ENCODE data around the gene PIAS4. TPM values are rescaled to one million over a fixed set of nuclear protein-coding genes. Genes with fewer than 3 reads are reported as not detected.

PIAS4 gene
- polyA plus RNA-seq, 1 donor (not counting 4 experiments of a cell fraction or from before 2014, with no cell fraction given) = 7.5 TPM

- no peak overlapping the region for H3K4me3 ChIP-seq (ENCODE audit: control insufficient read depth in 2 of 3, extremely low read depth in 1 of 3, insufficient read depth in 2 of 3, low read depth in 1 of 3, low read length in 3 of 3)
- dilution Hi-C loops (cut with MboI; ENCODE audit: extremely low pct_ligation_motif_present, low sequenced_read_pairs) = no loop called here
- H3K9ac ChIP-seq (ENCODE audit: control insufficient read depth, extremely low read depth, insufficient read depth, low read length) = no peak overlapping the region
- no peaks in the 10 kb centered on the region for H3K4me1 ChIP-seq (ENCODE audit: control insufficient read depth, extremely low read depth, insufficient read depth, low read length)
- no peak for DNase-seq (ENCODE audit: low read depth, low spot score)
- no peak for FAIRE-seq
- no peak for TF ChIP-seq CTCF (optimal IDR thresholded peaks at IDR 0.05 in 1 of 3, IDR thresholded peaks at IDR 0.05 in 1 of 3, conservative IDR thresholded peaks at IDR 0.05 in 1 of 3; ENCODE audit: extremely low read depth in 1 of 3, insufficient read depth in 2 of 3, low read length in 3 of 3)
- TF ChIP-seq EZH2 (IDR thresholded peaks at IDR 0.05; ENCODE audit: low read length) = no peak
- no peaks in the 10 kb centered on the region for H3K27me3 ChIP-seq (ENCODE audit: control insufficient read depth, extremely low read depth, insufficient read depth, low read length)
- H3K4me2 ChIP-seq (ENCODE audit: control insufficient read depth, extremely low read depth, insufficient read depth, low read depth, low read length) = no peak overlapping the region
- no peak overlapping the region for H3K27ac ChIP-seq (ENCODE audit: control insufficient read depth, insufficient read depth, low read length)
- no peaks in the 10 kb centered on the region for H3K9me1 ChIP-seq (ENCODE audit: control insufficient read depth, extremely low read depth, insufficient read depth, low read length)
- peaks cover 0 to 25% of the 10 kb centered on the region in 2 experiments for H3K36me3 ChIP-seq (ENCODE audit: control insufficient read depth in 2 of 2, extremely low read depth in 1 of 2, insufficient read depth in 2 of 2, low read length in 2 of 2)
- no peaks in the 10 kb centered on the region for H3K79me2 ChIP-seq (ENCODE audit: control insufficient read depth, insufficient read depth, low read length)
- H2AFZ ChIP-seq (ENCODE audit: control insufficient read depth, low read length) = no peak overlapping the region
- no peaks in the 10 kb centered on the region for H3K9me3 ChIP-seq (ENCODE audit: control insufficient read depth, low read depth, low read length)
- no peaks in the 10 kb centered on the region for H4K20me1 ChIP-seq (ENCODE audit: control insufficient read depth, extremely low read depth, insufficient read depth, low read length)
Observed at GRCh38 chr19:4088975-4089374, 81.4 kb downstream of the PIAS4 start.

Small RNA genes within 50 kb of the gene (small RNA-seq; reads per million reads assigned to genes)
- gene SNORD37 (ENCODE audit: insufficient read length in 3 of 3, low read depth in 3 of 3, low replicate concordance in 1 of 3) = 59.0 to 3,040 (median 417) reads per million in 3 experiments

Other genes starting within 250 kb of the PIAS4 start
- gene APBA3, start 246.0 kb upstream of the PIAS4 start, polyA plus RNA-seq = 5.6 to 14.0 TPM (median 6.7 TPM) in 3 replicates
- 27.0 to 35.6 TPM (median 30.0 TPM) in 3 replicates for gene MRPL54, start 245.1 kb upstream of the PIAS4 start, polyA plus RNA-seq
- not detected in 3 replicates for gene RAX2, start 235.5 kb upstream of the PIAS4 start, polyA plus RNA-seq
- gene MATK, start 221.4 kb upstream of the PIAS4 start, polyA plus RNA-seq = 0.05 to 0.27 TPM (median 0.16 TPM) in 3 replicates
- gene ZFR2, start 138.7 kb upstream of the PIAS4 start, polyA plus RNA-seq = not detected in 3 replicates
- not detected in 3 replicates for gene ATCAY, start 127.1 kb upstream of the PIAS4 start, polyA plus RNA-seq
- gene NMRK2, start 74.7 kb upstream of the PIAS4 start, polyA plus RNA-seq = not detected in 3 replicates
- gene DAPK3, start 36.6 kb upstream of the PIAS4 start, polyA plus RNA-seq = 57.3 to 94.7 TPM (median 60.8 TPM) in 3 replicates
- gene EEF2, start 22.3 kb upstream of the PIAS4 start, polyA plus RNA-seq = 884 to 1,193 TPM (median 1,022 TPM) in 3 replicates
- gene ZBTB7A, start 59.2 kb downstream of the PIAS4 start, polyA plus RNA-seq = 3.7 to 9.8 TPM (median 7.2 TPM) in 3 replicates
- gene MAP2K2, start 116.4 kb downstream of the PIAS4 start, polyA plus RNA-seq = 61.8 to 97.9 TPM (median 89.5 TPM) in 3 replicates
- not detected in 3 replicates for gene CREB3L3, start 145.9 kb downstream of the PIAS4 start, polyA plus RNA-seq
- gene SIRT6, start 174.8 kb downstream of the PIAS4 start, polyA plus RNA-seq = 14.6 to 28.6 TPM (median 17.4 TPM) in 3 replicates
- 0.02 to 0.15 TPM (median 0.07 TPM) in 3 replicates for gene ANKRD24, start 175.0 kb downstream of the PIAS4 start, polyA plus RNA-seq
- 0.05 to 0.21 TPM in 2 of 3 replicates, not detected in the other for gene EBI3, start 221.8 kb downstream of the PIAS4 start, polyA plus RNA-seq
- gene YJU2, start 239.3 kb downstream of the PIAS4 start, polyA plus RNA-seq = 10.8 to 17.0 TPM (median 13.7 TPM) in 3 replicates